Limb (tissue), 2 donors: ENCODE measurements around the gene THPO.

ENCODE experiments used
- DNase-seq, 2 donors: peaks; one replicate each; pipeline ENCODE4 v3.0.0-alpha.2; 2016; ENCODE audit errors: extremely low spot score in 2 of 2

The THPO gene

GRCh38 chr3:184335291-184335660 is 42.7 kb downstream of the THPO start:
- DNase-seq: no peak

- no peak for DNase-seq
These were observed 43.4 kb downstream of the THPO start for GRCh38 chr3:184334470-184335158.

GRCh38 chr3:184333700-184334099 is 44.3 kb downstream of the THPO start:
- DNase-seq: no peak

GRCh38 chr3:184333190-184333589 is 44.8 kb downstream of the THPO start:
- no peak for DNase-seq

GRCh38 chr3:184332370-184333090 is 45.5 kb downstream of the THPO start:
- DNase-seq: no peak

- DNase-seq: no peak
These were observed 49.5 kb downstream of the THPO start for GRCh38 chr3:184328516-184328915.

GRCh38 chr3:184327171-184327570 is 50.8 kb downstream of the THPO start:
- no peak for DNase-seq

- DNase-seq: no peak
These were observed 52.2 kb downstream of the THPO start for GRCh38 chr3:184325715-184326369.

- DNase-seq: no peak
These were observed 52.7 kb downstream of the THPO start for GRCh38 chr3:184325269-184325668.

GRCh38 chr3:184323696-184324095 is 54.3 kb downstream of the THPO start:
- no peak for DNase-seq

- no peak for DNase-seq
These were observed 55.1 kb downstream of the THPO start for GRCh38 chr3:184322731-184323487.
